ENCODE measurements around the gene CCL7.

DNA sequence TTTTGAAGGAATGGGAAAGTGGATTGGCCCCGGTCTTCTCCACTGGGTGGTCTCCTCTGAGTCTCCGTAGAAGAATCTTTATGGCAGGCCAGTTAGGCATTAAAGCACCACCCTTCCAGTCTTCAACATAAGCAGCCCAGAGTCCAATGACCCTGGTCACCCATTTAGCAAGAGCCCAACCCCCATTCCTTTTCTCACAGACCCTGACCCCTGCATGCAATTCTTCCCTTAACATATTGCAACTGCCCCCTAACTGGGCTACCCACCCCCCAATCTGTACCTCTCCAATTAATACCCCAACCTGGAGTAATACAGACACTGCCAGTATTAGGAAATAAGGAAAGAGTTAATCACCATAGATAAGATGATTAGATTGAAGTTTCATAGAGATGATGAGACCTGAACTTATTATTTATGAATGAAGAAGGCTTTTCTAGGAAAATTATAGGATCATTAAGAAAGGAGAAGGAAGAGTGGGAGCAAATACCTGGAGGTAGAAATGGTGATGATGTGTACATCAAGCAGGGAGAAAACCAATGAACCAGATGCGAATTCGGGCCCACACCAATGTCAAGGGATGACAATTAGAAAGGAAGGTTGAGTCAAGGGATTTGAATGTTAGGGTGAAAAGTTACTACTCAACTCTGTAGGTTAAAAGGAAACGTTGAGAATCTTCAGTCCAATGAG, 12.6 kb upstream of the CCL7 start:
- TF ChIP-seq EP300 (conservative IDR thresholded peaks at IDR 0.05; ENCODE audit: poor library complexity, severe bottlenecking): no peak
- TF ChIP-seq, protein P1, sequence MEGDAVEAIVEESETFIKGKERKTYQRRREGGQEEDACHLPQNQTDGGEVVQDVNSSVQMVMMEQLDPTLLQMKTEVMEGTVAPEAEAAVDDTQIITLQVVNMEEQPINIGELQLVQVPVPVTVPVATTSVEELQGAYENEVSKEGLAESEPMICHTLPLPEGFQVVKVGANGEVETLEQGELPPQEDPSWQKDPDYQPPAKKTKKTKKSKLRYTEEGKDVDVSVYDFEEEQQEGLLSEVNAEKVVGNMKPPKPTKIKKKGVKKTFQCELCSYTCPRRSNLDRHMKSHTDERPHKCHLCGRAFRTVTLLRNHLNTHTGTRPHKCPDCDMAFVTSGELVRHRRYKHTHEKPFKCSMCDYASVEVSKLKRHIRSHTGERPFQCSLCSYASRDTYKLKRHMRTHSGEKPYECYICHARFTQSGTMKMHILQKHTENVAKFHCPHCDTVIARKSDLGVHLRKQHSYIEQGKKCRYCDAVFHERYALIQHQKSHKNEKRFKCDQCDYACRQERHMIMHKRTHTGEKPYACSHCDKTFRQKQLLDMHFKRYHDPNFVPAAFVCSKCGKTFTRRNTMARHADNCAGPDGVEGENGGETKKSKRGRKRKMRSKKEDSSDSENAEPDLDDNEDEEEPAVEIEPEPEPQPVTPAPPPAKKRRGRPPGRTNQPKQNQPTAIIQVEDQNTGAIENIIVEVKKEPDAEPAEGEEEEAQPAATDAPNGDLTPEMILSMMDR (IDR thresholded peaks at IDR 0.05; ENCODE audit: poor library complexity, severe bottlenecking): no peak
- TF ChIP-seq, protein P2, sequence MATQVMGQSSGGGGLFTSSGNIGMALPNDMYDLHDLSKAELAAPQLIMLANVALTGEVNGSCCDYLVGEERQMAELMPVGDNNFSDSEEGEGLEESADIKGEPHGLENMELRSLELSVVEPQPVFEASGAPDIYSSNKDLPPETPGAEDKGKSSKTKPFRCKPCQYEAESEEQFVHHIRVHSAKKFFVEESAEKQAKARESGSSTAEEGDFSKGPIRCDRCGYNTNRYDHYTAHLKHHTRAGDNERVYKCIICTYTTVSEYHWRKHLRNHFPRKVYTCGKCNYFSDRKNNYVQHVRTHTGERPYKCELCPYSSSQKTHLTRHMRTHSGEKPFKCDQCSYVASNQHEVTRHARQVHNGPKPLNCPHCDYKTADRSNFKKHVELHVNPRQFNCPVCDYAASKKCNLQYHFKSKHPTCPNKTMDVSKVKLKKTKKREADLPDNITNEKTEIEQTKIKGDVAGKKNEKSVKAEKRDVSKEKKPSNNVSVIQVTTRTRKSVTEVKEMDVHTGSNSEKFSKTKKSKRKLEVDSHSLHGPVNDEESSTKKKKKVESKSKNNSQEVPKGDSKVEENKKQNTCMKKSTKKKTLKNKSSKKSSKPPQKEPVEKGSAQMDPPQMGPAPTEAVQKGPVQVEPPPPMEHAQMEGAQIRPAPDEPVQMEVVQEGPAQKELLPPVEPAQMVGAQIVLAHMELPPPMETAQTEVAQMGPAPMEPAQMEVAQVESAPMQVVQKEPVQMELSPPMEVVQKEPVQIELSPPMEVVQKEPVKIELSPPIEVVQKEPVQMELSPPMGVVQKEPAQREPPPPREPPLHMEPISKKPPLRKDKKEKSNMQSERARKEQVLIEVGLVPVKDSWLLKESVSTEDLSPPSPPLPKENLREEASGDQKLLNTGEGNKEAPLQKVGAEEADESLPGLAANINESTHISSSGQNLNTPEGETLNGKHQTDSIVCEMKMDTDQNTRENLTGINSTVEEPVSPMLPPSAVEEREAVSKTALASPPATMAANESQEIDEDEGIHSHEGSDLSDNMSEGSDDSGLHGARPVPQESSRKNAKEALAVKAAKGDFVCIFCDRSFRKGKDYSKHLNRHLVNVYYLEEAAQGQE (IDR thresholded peaks at IDR 0.05; ENCODE audit: borderline replicate concordance): no peak
- no peak for TF ChIP-seq POLR2AphosphoS5 (IDR thresholded peaks at IDR 0.05)
- TF ChIP-seq EZH2 (IDR thresholded peaks at IDR 0.05; ENCODE audit: borderline replicate concordance, insufficient read depth, low read length, poor library complexity, severe bottlenecking): no peak
- no peak for TF ChIP-seq MXI1 (conservative IDR thresholded peaks at IDR 0.05; ENCODE audit: poor library complexity, severe bottlenecking)

Data from neural cell (in vitro differentiated cells).